HG03175 (cell line): ENCODE measurements around the gene TUBB6.

Experiments used
- ATAC-seq: cut with Tn5 transposase; IDR thresholded peaks from one replicate; pipeline ENCODE4 v1.9.1; 2021; ENCODE audit warnings: mild to moderate bottlenecking, moderate library complexity; ENCODE audit not compliant: unreplicated experiment

Gene TUBB6

DNA sequence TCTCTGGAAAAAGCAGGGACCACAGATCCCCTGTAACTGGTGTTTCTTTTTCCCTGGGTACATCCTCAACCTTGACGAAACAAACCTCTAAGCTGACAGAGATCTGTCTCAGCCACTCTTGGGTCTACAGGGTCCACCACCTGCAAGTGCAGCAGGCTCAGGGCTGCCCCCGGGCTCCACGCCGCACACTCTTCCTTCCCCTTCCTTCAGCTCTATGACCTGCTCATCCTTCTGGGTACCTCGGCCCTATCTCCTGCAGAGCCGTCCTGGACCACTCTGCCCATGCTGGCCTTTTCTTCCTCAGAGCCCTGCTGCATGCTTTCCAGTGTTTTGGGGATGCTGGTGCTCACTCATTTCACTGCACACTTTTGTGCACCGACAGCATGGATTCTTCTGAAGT lies 27.5 kb downstream of the TUBB6 start:
- no peak for ATAC-seq

DNA sequence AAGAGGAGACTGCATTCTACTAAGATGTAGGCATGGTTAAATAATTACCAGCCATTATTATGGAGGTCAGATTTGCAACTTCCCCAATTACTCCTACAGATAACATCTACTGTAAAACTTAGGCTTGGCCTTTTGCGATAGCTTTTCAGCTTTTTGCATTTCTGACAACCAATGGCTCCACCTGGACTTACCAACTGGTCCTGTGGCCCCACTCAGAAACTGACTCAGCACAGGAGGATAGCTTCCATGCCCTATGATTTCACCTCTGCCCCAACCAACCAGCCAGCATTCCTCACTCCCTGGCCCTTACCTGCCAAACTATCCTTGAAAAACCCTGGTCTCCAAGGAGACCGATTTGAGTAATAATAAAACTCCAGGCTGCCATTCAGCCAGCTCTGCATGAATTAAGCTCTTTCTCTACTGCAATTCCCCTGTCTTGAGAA lies 28.2 kb downstream of the TUBB6 start:
- no peak for ATAC-seq

DNA sequence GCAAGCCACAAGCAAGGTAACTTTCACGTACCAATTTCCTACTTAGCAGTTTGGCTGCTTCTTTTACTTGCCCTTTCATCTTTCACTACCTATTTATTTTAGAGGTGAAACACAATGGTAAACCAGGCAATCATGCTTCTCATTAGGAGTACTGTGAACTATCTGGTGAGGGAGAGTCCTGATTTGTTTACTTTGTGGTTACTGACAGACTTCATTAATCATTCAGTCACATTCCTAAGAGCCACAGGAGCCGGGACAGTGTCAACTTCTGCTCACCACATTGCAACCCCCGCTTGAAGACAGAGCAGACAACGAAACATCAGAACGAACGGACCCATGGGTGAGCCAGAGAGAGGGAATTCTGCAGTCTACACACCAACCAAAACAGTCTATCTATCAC lies 28.8 kb downstream of the TUBB6 start:
- ATAC-seq = no peak

DNA sequence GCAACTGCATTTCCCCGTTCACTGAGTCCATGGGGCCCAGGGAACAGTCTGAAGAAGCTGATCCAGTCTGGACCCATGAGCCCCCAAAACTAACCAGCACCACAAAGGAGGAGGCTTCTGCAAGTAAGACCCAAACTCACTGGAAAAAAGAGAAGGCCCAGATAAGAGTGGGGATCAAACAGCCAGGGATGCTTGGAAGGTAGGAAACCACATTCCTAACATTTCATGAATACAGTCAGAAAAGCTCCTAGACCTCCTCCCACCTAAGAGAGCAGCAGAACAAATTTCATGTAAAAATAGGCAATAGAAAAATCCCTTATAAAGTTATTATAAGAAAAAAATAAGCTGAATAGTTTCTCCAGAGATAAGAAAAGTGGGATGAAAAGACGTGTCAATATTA lies 30.3 kb downstream of the TUBB6 start:
- ATAC-seq = no peak

DNA sequence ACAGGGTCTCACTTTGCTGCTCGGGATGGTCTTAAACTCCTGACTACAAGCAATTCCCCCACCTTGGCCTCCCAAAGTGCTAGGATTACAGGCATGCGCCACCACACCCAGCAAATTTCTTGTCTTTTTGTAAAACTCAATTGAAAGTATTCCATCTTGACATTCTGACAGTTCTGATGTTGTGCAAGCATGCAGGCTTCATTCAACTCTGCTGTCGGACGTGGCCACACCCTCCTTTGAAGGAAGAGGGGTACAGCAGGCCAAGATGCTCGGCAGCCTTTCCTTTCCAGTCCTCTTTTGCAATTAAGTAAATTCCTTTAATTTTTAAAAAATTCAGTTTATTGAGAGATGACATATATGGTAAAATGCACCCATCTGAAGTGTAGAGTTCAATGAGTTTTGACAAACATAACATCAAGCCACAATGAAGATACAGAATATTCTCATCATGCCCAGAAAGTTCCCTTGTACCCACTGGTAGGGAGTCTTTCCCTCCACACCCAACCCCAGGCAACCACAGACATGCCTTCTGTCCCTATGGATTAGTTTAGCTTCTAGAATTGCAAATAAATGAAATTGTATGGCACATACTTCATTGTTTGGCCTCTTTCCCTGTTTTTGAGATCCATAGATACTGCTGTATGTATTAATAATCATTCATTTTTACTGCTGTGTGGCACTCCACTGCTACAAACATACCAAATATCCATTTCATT lies 33.1 kb downstream of the TUBB6 start:
- ATAC-seq = no peak

- no peak for ATAC-seq
These were observed 34.6 kb downstream of the TUBB6 start for GRCh38 chr18:12342661-12343060.

DNA sequence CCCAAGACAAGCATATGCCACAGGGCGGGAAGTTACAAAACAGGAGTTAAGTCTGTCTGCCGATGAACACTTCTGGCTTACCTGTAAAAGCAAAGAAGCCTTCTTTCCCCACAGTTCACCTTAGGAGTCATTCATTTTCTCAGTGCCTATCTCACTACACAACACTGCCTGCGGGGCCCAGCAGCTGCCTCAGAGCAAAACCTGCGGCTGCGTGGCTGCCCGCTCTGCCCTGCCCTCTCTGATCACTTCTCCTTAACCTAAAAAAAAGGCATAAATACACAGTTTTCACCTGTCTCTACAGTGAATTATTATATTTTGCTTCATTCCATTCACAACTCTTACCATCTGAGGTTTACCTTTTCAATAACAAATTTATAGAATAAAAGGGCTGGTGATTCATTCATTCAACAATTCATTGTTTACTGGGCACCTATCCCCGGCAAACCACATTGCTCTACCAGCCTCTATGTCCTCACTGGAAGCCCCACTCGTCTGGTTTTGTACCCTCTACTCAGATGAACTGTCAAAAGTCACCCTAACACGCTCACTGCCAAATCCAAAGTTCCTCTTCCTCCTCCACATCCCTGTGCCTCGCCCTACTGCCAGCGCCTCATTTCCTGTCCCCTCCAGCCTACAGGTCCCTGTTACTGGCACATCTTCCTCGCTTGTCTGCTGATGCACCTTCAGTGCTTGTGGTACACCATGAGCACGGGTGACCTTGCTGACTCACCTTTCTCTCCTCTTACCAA lies 37.6 kb downstream of the TUBB6 start:
- no peak for ATAC-seq

GRCh38 chr18:12346240-12346565 lies 38.2 kb downstream of the TUBB6 start:
- ATAC-seq = no peak

- no peak for ATAC-seq
These were observed 39.9 kb downstream of the TUBB6 start for GRCh38 chr18:12347895-12348294.

GRCh38 chr18:12352188-12352587 lies 44.1 kb downstream of the TUBB6 start:
- ATAC-seq = no peak

DNA sequence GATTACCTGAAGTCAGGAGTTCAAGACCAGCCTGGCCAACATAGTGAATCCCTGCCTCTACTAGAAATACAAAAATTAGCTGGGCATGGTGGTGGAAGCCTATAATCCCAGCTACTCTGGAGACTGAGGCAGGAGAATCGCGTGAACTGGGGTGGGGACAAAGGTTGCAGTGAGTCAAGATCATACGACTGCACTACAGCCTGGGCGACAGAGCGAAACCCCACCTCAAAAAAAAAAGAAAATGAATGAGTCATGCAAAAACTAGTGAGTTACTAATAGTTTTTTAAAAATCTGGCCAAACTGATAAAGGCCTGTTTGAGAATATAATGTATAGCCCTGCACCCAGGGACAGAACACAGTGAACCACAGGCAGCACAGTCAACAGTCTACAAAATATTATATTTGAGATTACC lies 51.5 kb downstream of the TUBB6 start:
- ATAC-seq = no peak

- ATAC-seq = no peak
These were observed 53.8 kb downstream of the TUBB6 start for GRCh38 chr18:12361770-12362378.

DNA sequence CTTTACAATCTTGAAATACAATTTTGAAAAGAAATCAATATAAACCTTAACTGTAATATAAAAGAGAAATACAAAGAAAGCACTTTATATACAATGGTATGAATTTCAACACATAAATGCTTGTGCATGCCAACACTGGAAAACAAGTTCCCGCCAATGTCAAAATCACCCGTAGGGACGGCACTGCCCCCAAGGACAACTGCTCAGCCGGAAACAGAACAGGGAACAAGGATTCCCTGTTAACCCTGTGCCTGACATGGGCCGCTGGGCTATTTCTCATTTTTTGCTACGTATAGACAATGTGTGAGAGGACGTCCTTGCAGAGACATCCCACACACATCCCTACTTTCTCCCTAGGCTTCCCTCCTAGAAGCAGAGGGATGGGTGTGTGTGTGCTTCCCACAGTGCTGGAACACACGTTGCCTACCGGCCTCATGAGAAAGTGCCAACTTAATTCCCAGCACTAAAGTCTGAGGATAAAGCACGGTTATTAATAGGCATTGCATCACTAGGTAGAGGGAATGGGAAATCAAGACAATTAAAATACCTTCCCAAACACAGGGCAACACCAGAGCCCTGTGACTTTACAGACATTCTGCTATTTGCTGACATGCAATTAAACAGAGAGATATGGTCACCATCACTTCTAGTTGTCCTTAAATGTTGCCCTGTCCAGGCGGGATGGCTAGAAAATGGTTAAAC lies 54.6 kb downstream of the TUBB6 start:
- no peak for ATAC-seq

DNA sequence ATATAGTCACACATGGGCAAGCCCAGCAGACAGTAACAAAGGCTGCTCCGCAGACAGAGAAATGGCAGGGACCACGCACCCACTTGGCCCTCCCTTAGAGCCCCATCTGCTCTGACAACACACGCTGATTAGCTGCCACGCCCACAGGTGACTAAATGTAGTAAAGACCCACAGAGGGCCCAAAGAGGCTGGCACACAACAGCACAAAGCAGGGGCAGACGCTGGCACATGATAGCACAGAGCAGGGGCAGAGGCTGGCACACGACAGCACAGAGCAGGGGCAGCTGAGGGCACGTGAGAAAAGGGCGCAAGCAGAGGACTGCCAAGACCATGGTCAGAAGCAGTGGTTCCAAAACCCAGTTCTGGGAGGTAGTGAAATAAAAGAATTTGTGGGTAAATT lies 58.3 kb downstream of the TUBB6 start:
- ATAC-seq = no peak

- no peak for ATAC-seq
These were observed 58.7 kb downstream of the TUBB6 start for GRCh38 chr18:12366784-12367183.

DNA sequence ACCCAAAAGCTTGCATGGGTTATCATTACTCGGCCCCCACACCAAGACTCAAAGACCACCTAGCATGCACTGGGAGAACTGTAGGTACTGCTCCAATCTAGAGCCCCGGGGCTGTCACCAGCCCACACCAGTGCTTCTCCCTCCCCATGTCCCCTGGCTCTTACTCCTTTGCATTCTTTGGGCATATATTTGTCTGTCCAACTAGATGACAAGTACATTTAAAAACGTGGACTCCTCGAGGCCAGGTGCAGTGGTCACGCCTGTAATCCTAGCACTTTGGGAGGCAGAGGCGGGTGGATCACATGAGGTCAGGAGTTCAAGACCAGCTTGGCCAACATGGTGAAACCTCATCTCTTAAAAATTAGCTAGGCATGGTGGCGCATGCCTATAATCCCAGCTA lies 61.2 kb downstream of the TUBB6 start:
- ATAC-seq = no peak

DNA sequence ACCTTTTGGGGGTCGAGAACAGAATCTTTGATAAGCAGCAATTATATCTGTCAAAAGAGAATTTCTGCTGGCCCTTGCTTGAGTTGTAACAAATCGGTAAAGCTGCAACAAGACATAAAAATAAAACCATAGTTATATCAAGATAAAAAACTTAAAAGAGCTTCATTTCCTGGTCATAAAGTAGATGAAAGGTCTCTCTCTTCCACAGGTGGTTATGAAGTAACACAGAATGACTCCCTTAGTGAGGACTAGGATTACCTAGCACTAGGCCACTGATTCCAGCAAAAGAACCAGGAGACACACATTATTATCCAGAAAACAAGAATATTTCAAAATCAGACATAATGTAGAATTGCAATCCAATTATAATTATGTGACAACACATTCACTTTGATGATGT lies 63.5 kb downstream of the TUBB6 start:
- ATAC-seq = no peak

DNA sequence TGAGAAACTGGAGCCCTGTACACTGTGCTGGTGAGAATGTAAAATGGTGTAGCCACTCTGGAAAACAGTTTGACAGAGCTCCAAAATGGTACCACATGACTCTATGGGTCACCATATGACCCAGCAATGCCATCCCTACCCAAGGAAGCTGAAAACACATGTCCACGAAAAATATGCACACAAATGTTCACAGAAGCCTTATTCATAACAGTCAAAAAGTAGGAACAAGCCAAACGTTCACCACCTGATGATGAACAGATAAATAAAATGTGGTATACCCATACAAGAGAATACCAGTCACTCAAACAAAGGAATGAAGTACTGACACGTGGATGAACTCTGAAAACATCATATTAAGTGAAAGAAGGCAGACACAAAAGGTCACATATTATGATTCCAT lies 64.4 kb downstream of the TUBB6 start:
- ATAC-seq = no peak

GRCh38 chr18:12373116-12373770 lies 65.2 kb downstream of the TUBB6 start:
- ATAC-seq = no peak

DNA sequence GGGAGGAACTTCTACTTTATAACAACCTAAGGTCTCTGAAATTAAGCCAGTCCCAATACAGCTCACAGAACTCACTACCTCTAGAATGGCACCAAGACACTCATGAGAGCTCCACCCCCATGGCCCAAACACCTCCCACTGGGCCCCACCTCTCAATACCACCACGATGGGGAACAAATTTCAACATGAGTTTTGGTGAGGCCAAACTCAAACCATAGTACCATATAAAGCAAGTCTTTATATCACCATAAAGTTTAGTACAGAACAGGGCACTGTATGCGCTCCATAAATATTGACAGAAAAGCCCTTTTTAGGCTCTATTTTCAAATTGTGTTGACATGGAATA lies 65.7 kb downstream of the TUBB6 start:
- ATAC-seq = no peak

GRCh38 chr18:12374401-12374800 lies 66.4 kb downstream of the TUBB6 start:
- no peak for ATAC-seq
